ENCODE data around the gene TCF4.
A peak's percentile ranks its signal among the peaks of the same experiment; 100 is the strongest.

The TCF4 gene

GRCh38 chr18:55523001-55523400, 65.0 kb downstream of the TCF4 start:
- TF ChIP-seq ZNF214 (tag by site-specific recombination; IDR thresholded peaks at IDR 0.05; ENCODE audit: borderline replicate concordance) (no peak), ZNF791 (tag by site-specific recombination; IDR thresholded peaks at IDR 0.05) (no peak), ZNF664 (tag by site-specific recombination; IDR thresholded peaks at IDR 0.05) (peak; percentile 57; the same call in 1 of the 2 replicates), PRDM1 (tag by site-specific recombination; IDR thresholded peaks at IDR 0.05) (no peak), IKZF3 (tag by site-specific recombination; IDR thresholded peaks at IDR 0.05) (no peak), ZNF138 (tag by site-specific recombination; IDR thresholded peaks at IDR 0.05; ENCODE audit: borderline replicate concordance) (no peak)
- TF ChIP-seq, protein P1, sequence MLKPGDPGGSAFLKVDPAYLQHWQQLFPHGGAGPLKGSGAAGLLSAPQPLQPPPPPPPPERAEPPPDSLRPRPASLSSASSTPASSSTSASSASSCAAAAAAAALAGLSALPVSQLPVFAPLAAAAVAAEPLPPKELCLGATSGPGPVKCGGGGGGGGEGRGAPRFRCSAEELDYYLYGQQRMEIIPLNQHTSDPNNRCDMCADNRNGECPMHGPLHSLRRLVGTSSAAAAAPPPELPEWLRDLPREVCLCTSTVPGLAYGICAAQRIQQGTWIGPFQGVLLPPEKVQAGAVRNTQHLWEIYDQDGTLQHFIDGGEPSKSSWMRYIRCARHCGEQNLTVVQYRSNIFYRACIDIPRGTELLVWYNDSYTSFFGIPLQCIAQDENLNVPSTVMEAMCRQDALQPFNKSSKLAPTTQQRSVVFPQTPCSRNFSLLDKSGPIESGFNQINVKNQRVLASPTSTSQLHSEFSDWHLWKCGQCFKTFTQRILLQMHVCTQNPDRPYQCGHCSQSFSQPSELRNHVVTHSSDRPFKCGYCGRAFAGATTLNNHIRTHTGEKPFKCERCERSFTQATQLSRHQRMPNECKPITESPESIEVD (tag by site-specific recombination; IDR thresholded peaks at IDR 0.05), result peak; percentile 29; the same call in 1 of the 2 replicates
- Histone ChIP-seq H3K27ac (ENCODE audit: extremely low read depth, low read depth, low read length) (no peak overlapping the region), H3K36me3 (ENCODE audit: control insufficient read depth in 2 of 2, insufficient read depth in 1 of 2, low read length in 2 of 2) (no peaks in the 10 kb centered on the region), H3K4me3 (ENCODE audit: low read depth, low read length) (no peak overlapping the region), H3K9me3 (ENCODE audit: control insufficient read depth, insufficient read depth, low read depth, low read length) (no peaks in the 10 kb centered on the region), H3K4me1 (ENCODE audit: control insufficient read depth, insufficient read depth, low read length) (no peaks in the 10 kb centered on the region; the same call in 1 of the 2 replicates)
- ChIA-PET POLR2A (no interaction called here), CTCF (interaction anchor here (0.6 kb wide), 1 partner anchor 408 kb away, joined by 3 read pairs; no protein-coding TSS in a partner anchor)

GRCh38 chr18:55522011-55522410, 66.0 kb downstream of the TCF4 start:
- Histone ChIP-seq H3K27ac (ENCODE audit: extremely low read depth, low read depth, low read length) (no peak overlapping the region), H3K36me3 (ENCODE audit: control insufficient read depth in 2 of 2, insufficient read depth in 1 of 2, low read length in 2 of 2) (no peaks in the 10 kb centered on the region), H3K4me3 (ENCODE audit: low read depth, low read length) (no peak overlapping the region), H3K9me3 (ENCODE audit: control insufficient read depth, insufficient read depth, low read depth, low read length) (no peaks in the 10 kb centered on the region; the same call in 1 of the 2 replicates), H3K4me1 (ENCODE audit: control insufficient read depth, insufficient read depth, low read length) (no peaks in the 10 kb centered on the region; the same call in 1 of the 2 replicates)
- ChIA-PET CTCF (interaction anchor here (0.7 to 1.1 kb wide), 9 partner anchors 9 to 1300 kb away, joined by 3 to 7 read pairs (median 4); no protein-coding TSS in a partner anchor), POLR2A (no interaction called here)
- TF ChIP-seq FEZF1 (tag by site-specific recombination; IDR thresholded peaks at IDR 0.05) (no peak), ZNF660 (tag by site-specific recombination; IDR thresholded peaks at IDR 0.05) (0 out of 2 replicates have a peak, but pooled peaks have one; percentile 24)

- no peak overlapping the region for H3K27ac ChIP-seq (ENCODE audit: extremely low read depth, low read depth, low read length)
- POLR2A ChIA-PET, result no interaction called here
- no peaks in the 10 kb centered on the region for H3K36me3 ChIP-seq (ENCODE audit: control insufficient read depth in 2 of 2, insufficient read depth in 1 of 2, low read length in 2 of 2)
- no peaks in the 10 kb centered on the region; the same call in 1 of the 2 replicates for H3K9me3 ChIP-seq (ENCODE audit: control insufficient read depth, insufficient read depth, low read depth, low read length)
- CTCF ChIA-PET, result interaction anchor here (0.7 kb wide), 1 partner anchor 669 kb away, joined by 4 read pairs; no protein-coding TSS in a partner anchor
- no peak overlapping the region for H3K4me3 ChIP-seq (ENCODE audit: low read depth, low read length)
- TF ChIP-seq ZNF214 (tag by site-specific recombination; IDR thresholded peaks at IDR 0.05; ENCODE audit: borderline replicate concordance), result no peak
- TF ChIP-seq KLF8 (tag by site-specific recombination; IDR thresholded peaks at IDR 0.05), result no peak
- TF ChIP-seq ZNF433 (tag by site-specific recombination; IDR thresholded peaks at IDR 0.05; ENCODE audit: low read depth), result no peak
- TF ChIP-seq BCL6B (tag by site-specific recombination; IDR thresholded peaks at IDR 0.05), result no peak
- TF ChIP-seq ZNF571 (tag by site-specific recombination; IDR thresholded peaks at IDR 0.05), result no peak
- no peak for TF ChIP-seq ZNF596 (tag by site-specific recombination; IDR thresholded peaks at IDR 0.05)
- TF ChIP-seq ZNF707 (tag by site-specific recombination; IDR thresholded peaks at IDR 0.05), result no peak
- TF ChIP-seq, protein P2, sequence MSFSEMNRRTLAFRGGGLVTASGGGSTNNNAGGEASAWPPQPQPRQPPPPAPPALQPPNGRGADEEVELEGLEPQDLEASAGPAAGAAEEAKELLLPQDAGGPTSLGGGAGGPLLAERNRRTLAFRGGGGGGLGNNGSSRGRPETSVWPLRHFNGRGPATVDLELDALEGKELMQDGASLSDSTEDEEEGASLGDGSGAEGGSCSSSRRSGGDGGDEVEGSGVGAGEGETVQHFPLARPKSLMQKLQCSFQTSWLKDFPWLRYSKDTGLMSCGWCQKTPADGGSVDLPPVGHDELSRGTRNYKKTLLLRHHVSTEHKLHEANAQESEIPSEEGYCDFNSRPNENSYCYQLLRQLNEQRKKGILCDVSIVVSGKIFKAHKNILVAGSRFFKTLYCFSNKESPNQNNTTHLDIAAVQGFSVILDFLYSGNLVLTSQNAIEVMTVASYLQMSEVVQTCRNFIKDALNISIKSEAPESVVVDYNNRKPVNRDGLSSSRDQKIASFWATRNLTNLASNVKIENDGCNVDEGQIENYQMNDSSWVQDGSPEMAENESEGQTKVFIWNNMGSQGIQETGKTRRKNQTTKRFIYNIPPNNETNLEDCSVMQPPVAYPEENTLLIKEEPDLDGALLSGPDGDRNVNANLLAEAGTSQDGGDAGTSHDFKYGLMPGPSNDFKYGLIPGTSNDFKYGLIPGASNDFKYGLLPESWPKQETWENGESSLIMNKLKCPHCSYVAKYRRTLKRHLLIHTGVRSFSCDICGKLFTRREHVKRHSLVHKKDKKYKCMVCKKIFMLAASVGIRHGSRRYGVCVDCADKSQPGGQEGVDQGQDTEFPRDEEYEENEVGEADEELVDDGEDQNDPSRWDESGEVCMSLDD (tag by site-specific recombination; IDR thresholded peaks at IDR 0.05), result no peak
- TF ChIP-seq RBAK (tag by site-specific recombination; IDR thresholded peaks at IDR 0.05), result no peak
- 0 out of 2 replicates have a peak, but pooled peaks cover 3% of the 10 kb centered on the region for H3K4me1 ChIP-seq (ENCODE audit: control insufficient read depth, insufficient read depth, low read length)
Observed at GRCh38 chr18:55517055-55517454, 70.9 kb downstream of the TCF4 start.
